Esophagus muscularis mucosa (tissue), 4 donors: ENCODE data around the gene MEF2D. TPM values are rescaled to one million over a fixed set of nuclear protein-coding genes. Genes with fewer than 3 reads are reported as not detected.

Experiments
- DNase-seq: peaks from one replicate; pipeline ENCODE4 v3.0.0-alpha.2; 2017; ENCODE audit errors: extremely low spot score
- H3K27ac ChIP-seq, 4 donors: fragments of 200-600 bp; sonication (generic); replicated peaks in 1 of 4; 1 replicate in 3 of 4; 2 replicates in 1 of 4; pipeline ENCODE4 v1.5.1; 2016 to 2019; ENCODE audit warnings: mild to moderate bottlenecking in 1 of 4
- H3K27me3 ChIP-seq, 4 donors: fragments of 200-600 bp; sonication (generic); one replicate each; pipeline versions ENCODE4 v1.5.1 to v1.6.0; 2016 to 2019
- H3K36me3 ChIP-seq, 4 donors: fragments of 200-600 bp; sonication (generic); one replicate each; pipeline ENCODE4 v1.5.1; 2016 to 2019
- H3K4me1 ChIP-seq, 4 donors: fragments of 200-600 bp; sonication (generic); one replicate each; pipeline ENCODE4 v1.5.1; 2016 to 2019
- H3K4me3 ChIP-seq, 4 donors: fragments of 200-600 bp; sonication (generic); 1 replicate in 2 of 4; 2 replicates in 2 of 4; pipeline ENCODE4 v1.5.1; 2016 to 2019; ENCODE audit warnings: mild to moderate bottlenecking in 4 of 4, moderate library complexity in 1 of 4
- H3K9me3 ChIP-seq, 4 donors: fragments of 200-600 bp; sonication (generic); 1 replicate in 3 of 4; 2 replicates in 1 of 4; pipeline ENCODE4 v1.5.1; 2016 to 2019
- EP300 ChIP-seq: sonication (generic); formaldehyde crosslinking; IDR thresholded peaks from one replicate; pipeline ENCODE4 v1.6.1; 2017; ENCODE audit warnings: antibody characterized with exemption
- POLR2A ChIP-seq: fragments of 450-650 bp; IDR thresholded peaks from one replicate; pipeline ENCODE4 v1.6.1; 2017; ENCODE audit warnings: antibody characterized with exemption, moderate library complexity, mild to moderate bottlenecking, low read depth
- POLR2AphosphoS5 ChIP-seq, 2 donors: sonication (generic); formaldehyde crosslinking; IDR thresholded peaks; one replicate each; pipeline ENCODE4 v1.6.1; 2017; ENCODE audit warnings: antibody characterized with exemption in 2 of 2
- WGBS: methylation state at CpG from one replicate; pipeline ENCODE4 v1.1.5; 2018; 5-methylcytosine and 5-hydroxymethylcytosine counted together
- intact Hi-C: fragments of 100-400 bp; cut with DNase I; formaldehyde crosslinking; loops from one replicate; pipeline ENCODE4 v1.15.1; 2023
- total RNA-seq, 4 donors: library from RNA; depleted of rRNA; stranded (reverse); fragments of >200 nt; gene quantifications; one replicate each; pipeline versions ENCODE4 v1.1.0 to v1.2.1, GENCODE V29; 2016
- TF ChIP-seq, protein P1 (sequence below), 3 experiments: fragments of 200-600 bp in 2 of 3; fragments of 450-650 bp in 1 of 3; sonication (generic) in 2 of 3; IDR thresholded peaks; one replicate each; pipeline ENCODE4 v1.5.1; 2017 to 2019; ENCODE audit warnings: antibody characterized with exemption in 3 of 3, mild to moderate bottlenecking in 2 of 3, moderate library complexity in 1 of 3

MEF2D gene
- total RNA-seq, 4 donors from 2014 or later = 78.0 to 138 (median 115) TPM

DNA sequence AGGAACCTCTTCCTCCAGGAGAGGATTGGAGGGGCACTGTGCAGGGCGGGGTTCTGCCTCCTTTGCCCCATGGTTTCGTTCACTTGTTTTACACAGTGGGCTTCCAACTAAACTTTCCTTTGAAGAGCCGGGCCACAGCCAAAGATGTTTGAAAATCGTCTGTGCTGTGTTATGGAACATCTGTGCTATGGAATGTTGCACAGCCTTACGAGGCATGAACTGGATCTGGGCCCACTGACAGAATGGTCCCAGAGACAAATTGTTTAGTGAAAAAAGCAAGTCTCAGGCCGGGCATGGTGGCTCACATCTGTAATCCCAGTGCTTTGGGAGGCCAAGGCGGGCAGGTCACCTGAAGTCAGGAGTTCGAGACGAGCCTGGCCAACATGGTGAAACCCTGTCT, 12.6 kb upstream of the MEF2D start:
- Histone ChIP-seq H3K4me1 (peaks cover 29 to 56% (median 55%) of the 10 kb centered on the region in 4 donors), H3K27me3 (no peaks in the 10 kb centered on the region), H3K27ac (peak overlapping the region; percentile 51 to 100 (median 98)), H3K36me3 (no peaks in the 10 kb centered on the region), H3K9me3 (no peaks in the 10 kb centered on the region), H3K4me3 (no peak overlapping the region)
- no peak for DNase-seq
- 63% methylated on average over 9 of the region's 9 CpGs for WGBS
- intact Hi-C loops = no loop called here
- peak in 1 of 2 donors; percentile 24 for TF ChIP-seq POLR2AphosphoS5 (IDR thresholded peaks at IDR 0.05)
- no peak for TF ChIP-seq POLR2A

DNA sequence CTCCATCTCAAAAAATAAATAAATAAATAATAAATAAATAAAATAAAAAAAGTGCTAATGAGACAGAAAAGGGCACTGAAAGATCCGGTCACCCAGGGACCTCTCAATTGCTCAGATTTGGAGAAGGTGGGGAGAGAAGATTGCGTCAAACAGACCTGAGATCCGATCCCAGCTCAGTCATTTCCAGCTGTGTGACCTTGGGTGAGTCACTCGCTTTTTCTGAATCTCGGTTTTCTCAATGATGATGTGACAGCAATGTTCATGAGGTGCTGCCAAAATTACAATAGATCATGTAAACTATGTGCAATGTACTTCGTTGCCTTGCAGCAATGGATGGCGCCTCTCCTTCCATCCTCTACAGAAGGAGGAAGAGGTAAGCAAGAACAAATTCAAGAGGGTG, 11.1 kb upstream of the MEF2D start:
- TF ChIP-seq EP300 (no peak), POLR2A (no peak), POLR2AphosphoS5 (IDR thresholded peaks at IDR 0.05) (no peak)
- TF ChIP-seq, protein P1, sequence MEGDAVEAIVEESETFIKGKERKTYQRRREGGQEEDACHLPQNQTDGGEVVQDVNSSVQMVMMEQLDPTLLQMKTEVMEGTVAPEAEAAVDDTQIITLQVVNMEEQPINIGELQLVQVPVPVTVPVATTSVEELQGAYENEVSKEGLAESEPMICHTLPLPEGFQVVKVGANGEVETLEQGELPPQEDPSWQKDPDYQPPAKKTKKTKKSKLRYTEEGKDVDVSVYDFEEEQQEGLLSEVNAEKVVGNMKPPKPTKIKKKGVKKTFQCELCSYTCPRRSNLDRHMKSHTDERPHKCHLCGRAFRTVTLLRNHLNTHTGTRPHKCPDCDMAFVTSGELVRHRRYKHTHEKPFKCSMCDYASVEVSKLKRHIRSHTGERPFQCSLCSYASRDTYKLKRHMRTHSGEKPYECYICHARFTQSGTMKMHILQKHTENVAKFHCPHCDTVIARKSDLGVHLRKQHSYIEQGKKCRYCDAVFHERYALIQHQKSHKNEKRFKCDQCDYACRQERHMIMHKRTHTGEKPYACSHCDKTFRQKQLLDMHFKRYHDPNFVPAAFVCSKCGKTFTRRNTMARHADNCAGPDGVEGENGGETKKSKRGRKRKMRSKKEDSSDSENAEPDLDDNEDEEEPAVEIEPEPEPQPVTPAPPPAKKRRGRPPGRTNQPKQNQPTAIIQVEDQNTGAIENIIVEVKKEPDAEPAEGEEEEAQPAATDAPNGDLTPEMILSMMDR (IDR thresholded peaks at IDR 0.05) = no peak
- intact Hi-C loops = no loop called here

DNA sequence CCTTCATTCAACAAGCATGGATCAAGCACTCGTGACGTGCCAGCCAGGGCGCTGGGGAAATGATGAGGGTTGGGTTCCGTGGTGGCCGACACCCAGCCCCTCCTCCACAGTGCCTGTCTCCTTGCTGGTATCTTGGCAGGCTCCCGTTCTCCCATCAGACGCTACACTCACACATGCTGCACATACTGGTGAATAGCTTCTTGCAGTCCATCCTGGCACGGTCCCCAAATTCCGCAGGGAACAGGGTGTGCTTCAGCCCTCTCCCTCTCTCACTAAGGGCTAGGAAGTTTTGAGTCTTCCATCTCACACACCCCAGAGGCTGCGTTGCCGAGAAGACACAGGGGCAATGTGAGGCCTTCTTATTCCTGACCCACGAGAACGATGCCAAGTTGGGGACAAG, 10.1 kb upstream of the MEF2D start:
- H3K4me1 ChIP-seq = peaks cover 38 to 80% (median 76%) of the 10 kb centered on the region in 4 donors
- peak overlapping the region; percentile 98 to 100 (median 99) for H3K27ac ChIP-seq
- peak; percentile 98 for DNase-seq
- WGBS = 34% methylated on average over 13 of the region's 13 CpGs
- intact Hi-C loops = no loop called here
- peak in 1 of 2 donors; percentile 98 for TF ChIP-seq POLR2AphosphoS5 (IDR thresholded peaks at IDR 0.05)
- TF ChIP-seq, protein P1 (IDR thresholded peaks at IDR 0.05) = no peak
- peak; percentile 97 for TF ChIP-seq EP300
- TF ChIP-seq POLR2A = peak; percentile 3
- H3K36me3 ChIP-seq = no peaks in the 10 kb centered on the region
- H3K9me3 ChIP-seq = no peaks in the 10 kb centered on the region
- H3K4me3 ChIP-seq = peak overlapping the region in 1 of 4 donors; percentile 28
- no peaks in the 10 kb centered on the region for H3K27me3 ChIP-seq

More for the DNA sequence above, 11.1 kb upstream of the MEF2D start:
- Histone ChIP-seq H3K4me3 (no peak overlapping the region), H3K4me1 (peaks cover 33 to 71% (median 68%) of the 10 kb centered on the region in 4 donors), H3K9me3 (no peaks in the 10 kb centered on the region), H3K36me3 (no peaks in the 10 kb centered on the region), H3K27ac (peak overlapping the region; percentile 98 to 100 (median 99)), H3K27me3 (no peaks in the 10 kb centered on the region)
- 68% methylated on average over 7 of the region's 7 CpGs for WGBS
- DNase-seq = no peak

DNA sequence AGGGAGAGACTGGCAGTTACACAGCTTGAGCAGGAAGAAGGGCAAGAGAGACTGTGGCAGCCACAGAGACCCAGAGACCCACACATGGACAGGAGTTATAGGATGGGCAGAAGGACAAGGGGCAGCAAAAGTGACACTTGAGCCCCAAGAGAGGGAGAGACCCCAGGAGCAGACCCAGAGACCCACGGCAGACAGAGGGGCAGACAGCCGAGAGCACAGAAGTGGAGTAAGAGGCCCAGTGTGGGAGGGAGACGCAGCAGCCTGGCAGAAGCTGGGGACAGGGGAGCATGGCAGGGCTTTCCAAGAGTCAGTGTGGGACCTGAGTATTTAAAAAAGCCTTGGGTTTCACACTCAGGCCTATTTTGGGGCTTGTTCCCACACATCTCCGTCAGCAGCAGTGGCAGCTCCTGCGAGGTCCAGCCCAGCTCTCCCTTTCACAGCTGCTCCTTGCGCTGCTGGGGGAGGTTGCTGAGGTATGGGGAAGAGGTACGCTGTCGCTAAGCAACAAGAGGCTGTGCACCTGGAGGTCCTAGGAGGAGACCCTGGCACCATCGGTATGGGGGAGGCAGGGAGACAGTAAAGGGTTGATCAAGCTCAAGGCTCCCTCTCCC, 9.0 kb upstream of the MEF2D start:
- no peaks in the 10 kb centered on the region for H3K9me3 ChIP-seq
- peak overlapping the region; percentile 98 to 100 (median 99) for H3K27ac ChIP-seq
- peak overlapping the region in 1 of 4 donors; percentile 48 for H3K4me3 ChIP-seq
- TF ChIP-seq, protein P1 (IDR thresholded peaks at IDR 0.05) = no peak
- intact Hi-C loops = no loop called here
- no peaks in the 10 kb centered on the region for H3K27me3 ChIP-seq
- H3K4me1 ChIP-seq = peaks cover 45 to 88% (median 84%) of the 10 kb centered on the region in 4 donors
- 73% methylated on average over 9 of the region's 9 CpGs for WGBS
- no peak for DNase-seq
- no peaks in the 10 kb centered on the region for H3K36me3 ChIP-seq

DNA sequence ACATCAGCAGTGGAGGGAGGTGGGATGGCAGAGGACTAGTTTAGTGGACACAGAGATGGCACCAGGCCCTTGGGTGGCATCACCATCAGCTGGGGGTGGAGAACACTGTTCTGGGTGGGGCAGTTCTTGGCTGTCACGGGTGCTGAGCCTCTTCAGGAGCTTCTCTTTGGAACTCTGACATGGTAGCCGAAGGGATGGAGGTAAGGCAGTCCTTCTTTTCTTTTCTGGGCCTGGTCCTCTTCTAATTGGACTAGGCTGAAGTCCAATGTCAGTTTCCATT, 8.3 kb upstream of the MEF2D start:
- Histone ChIP-seq H3K9me3 (no peaks in the 10 kb centered on the region), H3K4me3 (peak overlapping the region in 3 of 4 donors; percentile 32 to 48 (median 38)), H3K4me1 (peaks cover 51 to 94% (median 91%) of the 10 kb centered on the region in 4 donors), H3K27ac (peak overlapping the region; percentile 98 to 100 (median 99)), H3K27me3 (no peaks in the 10 kb centered on the region), H3K36me3 (no peaks in the 10 kb centered on the region)
- TF ChIP-seq, protein P1 (IDR thresholded peaks at IDR 0.05) = no peak
- TF ChIP-seq EP300 (no peak), POLR2A (no peak), POLR2AphosphoS5 (IDR thresholded peaks at IDR 0.05) (no peak)
- no peak for DNase-seq
- intact Hi-C loops = no loop called here
- WGBS = 60% methylated on average over 2 of the region's 2 CpGs
